ENCODE measurements around the gene NBAS. TPM values are rescaled to one million over a fixed set of nuclear protein-coding genes. Genes with fewer than 3 reads are reported as not detected.

Gene NBAS
- total and polyA plus RNA-seq, 2 of the 4 experiments (the other 2 are of a cell fraction) = 22.3 to 105 TPM

DNA sequence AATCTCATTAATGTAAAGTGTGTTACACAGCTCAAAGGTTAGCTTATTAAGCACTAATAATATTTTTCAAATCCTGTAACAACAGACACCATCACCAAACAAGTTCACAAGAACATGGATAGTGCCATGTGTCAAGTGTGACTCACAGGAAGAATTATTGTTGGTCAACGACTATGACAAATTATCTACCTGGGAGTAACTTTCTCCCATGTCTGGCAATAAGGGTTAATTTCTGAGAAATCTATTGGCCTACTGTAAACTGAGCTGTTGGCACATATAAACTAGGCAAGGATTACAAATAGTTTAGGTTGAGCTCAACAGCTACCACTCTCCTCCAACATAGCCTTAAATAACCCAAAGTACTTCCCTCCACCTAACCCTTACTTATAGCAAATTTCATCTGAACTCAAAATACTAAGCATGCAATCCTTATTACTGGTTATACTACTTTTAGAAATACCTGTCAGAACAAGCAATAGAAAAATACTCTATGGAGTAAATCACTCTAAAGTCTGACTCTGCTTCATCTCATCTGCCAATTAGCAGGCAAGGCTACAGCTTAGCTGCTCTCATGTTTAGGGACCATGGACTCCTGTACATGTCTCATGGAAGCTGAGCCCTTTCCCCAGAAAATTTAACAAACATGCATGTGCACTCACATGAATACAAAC lies 223.0 kb downstream of the NBAS start:
- Histone ChIP-seq H2AK5ac (ENCODE audit: low read depth, low read length) (no peak overlapping the region), H3K36me3 (ENCODE audit: control insufficient read depth, insufficient read depth, low read length) (no peaks in the 10 kb centered on the region), H3K18ac (ENCODE audit: low read depth, low read length) (no peak overlapping the region), H3K4ac (ENCODE audit: low read depth, low read length) (no peak overlapping the region), H3K56ac (ENCODE audit: extremely low read depth, insufficient read depth, low read length) (no peak overlapping the region), H4K5ac (ENCODE audit: low read depth, low read length) (no peak overlapping the region), H2AK9ac (replicated peaks; ENCODE audit: low read depth, low read length, poor library complexity) (no peak overlapping the region), H3K4me3 (ENCODE audit: insufficient read depth, low read depth, low read length) (no peak overlapping the region), H3K4me1 (ENCODE audit: control insufficient read depth, insufficient read depth, low read length) (no peaks in the 10 kb centered on the region), H4K20me1 (ENCODE audit: insufficient read depth, low read length) (no peaks in the 10 kb centered on the region), H3K9ac (ENCODE audit: low read depth, low read length) (no peak overlapping the region), H2AFZ (replicated peaks; ENCODE audit: low read length, poor library complexity) (no peak overlapping the region), H3K79me1 (ENCODE audit: low read depth in 1 of 2, low read length in 2 of 2) (peaks cover 3 to 4% of the 10 kb centered on the region in 2 experiments; a peak in 2 of 4 replicates), H3K14ac (replicated peaks; ENCODE audit: low read depth, low read length) (no peak overlapping the region), H3K9me3 (ENCODE audit: control insufficient read depth, insufficient read depth, low read length) (no peaks in the 10 kb centered on the region), H3K23ac (ENCODE audit: low read depth, low read length) (no peak overlapping the region), H3K27ac (ENCODE audit: insufficient read depth, low read length) (no peak overlapping the region), H4K8ac (ENCODE audit: low read depth in 2 of 2, low read length in 2 of 2) (no peak overlapping the region), H4K91ac (ENCODE audit: insufficient read depth, low read depth, low read length) (no peak overlapping the region), H2BK120ac (ENCODE audit: low read depth, low read length) (no peak overlapping the region), H3K27me3 (ENCODE audit: control insufficient read depth, insufficient read depth, low read length) (no peaks in the 10 kb centered on the region), H2BK20ac (ENCODE audit: low read depth, low read length) (no peak overlapping the region), H3K9me1 (ENCODE audit: insufficient read depth, low read length) (no peaks in the 10 kb centered on the region), H2BK15ac (ENCODE audit: low read depth, low read length) (no peak overlapping the region), H2BK5ac (ENCODE audit: low read depth, low read length, poor library complexity, severe bottlenecking) (no peak overlapping the region), H3K4me2 (ENCODE audit: low read depth, low read length) (no peak overlapping the region)
- BruUV-seq (replicated peaks) = no TSS peak
- TF ChIP-seq, protein P1, sequence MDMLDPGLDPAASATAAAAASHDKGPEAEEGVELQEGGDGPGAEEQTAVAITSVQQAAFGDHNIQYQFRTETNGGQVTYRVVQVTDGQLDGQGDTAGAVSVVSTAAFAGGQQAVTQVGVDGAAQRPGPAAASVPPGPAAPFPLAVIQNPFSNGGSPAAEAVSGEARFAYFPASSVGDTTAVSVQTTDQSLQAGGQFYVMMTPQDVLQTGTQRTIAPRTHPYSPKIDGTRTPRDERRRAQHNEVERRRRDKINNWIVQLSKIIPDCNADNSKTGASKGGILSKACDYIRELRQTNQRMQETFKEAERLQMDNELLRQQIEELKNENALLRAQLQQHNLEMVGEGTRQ (IDR thresholded peaks at IDR 0.05; ENCODE audit: low read depth, low read length) = no peak
- TF ChIP-seq RAD21 (IDR thresholded peaks at IDR 0.05; ENCODE audit: low read length) = no peak
- no peak for TF ChIP-seq MAFK (IDR thresholded peaks at IDR 0.05; ENCODE audit: low read depth, low read length)
- no peak for TF ChIP-seq RFX5 (IDR thresholded peaks at IDR 0.05; ENCODE audit: low read depth, low read length)
- TF ChIP-seq MAZ (IDR thresholded peaks at IDR 0.05; ENCODE audit: borderline replicate concordance, low read depth, low read length) = no peak
- no peak for TF ChIP-seq FOS (IDR thresholded peaks at IDR 0.05; ENCODE audit: low read depth, low read length)
- no peak for TF ChIP-seq NFE2L2 (IDR thresholded peaks at IDR 0.05; ENCODE audit: low read depth, low read length)
- no peak for TF ChIP-seq POLR2A (IDR thresholded peaks at IDR 0.05; ENCODE audit: low read depth, low read length)
- no peak for TF ChIP-seq CHD1 (IDR thresholded peaks at IDR 0.05; ENCODE audit: low read depth, low read length)
- TF ChIP-seq, protein P2, sequence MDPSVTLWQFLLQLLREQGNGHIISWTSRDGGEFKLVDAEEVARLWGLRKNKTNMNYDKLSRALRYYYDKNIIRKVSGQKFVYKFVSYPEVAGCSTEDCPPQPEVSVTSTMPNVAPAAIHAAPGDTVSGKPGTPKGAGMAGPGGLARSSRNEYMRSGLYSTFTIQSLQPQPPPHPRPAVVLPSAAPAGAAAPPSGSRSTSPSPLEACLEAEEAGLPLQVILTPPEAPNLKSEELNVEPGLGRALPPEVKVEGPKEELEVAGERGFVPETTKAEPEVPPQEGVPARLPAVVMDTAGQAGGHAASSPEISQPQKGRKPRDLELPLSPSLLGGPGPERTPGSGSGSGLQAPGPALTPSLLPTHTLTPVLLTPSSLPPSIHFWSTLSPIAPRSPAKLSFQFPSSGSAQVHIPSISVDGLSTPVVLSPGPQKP (IDR thresholded peaks at IDR 0.05; ENCODE audit: borderline replicate concordance, low read depth, low read length) = no peak
- no peak for TF ChIP-seq RCOR1 (IDR thresholded peaks at IDR 0.05; ENCODE audit: insufficient replicate concordance, low read length)
- TF ChIP-seq CEBPB (IDR thresholded peaks at IDR 0.05; ENCODE audit: low read depth, low read length) = no peak
- no peak for TF ChIP-seq MXI1 (IDR thresholded peaks at IDR 0.05; ENCODE audit: borderline replicate concordance, low read depth, low read length)
- TF ChIP-seq SMC3 (IDR thresholded peaks at IDR 0.05; ENCODE audit: low read depth, low read length) = no peak
- no peak for TF ChIP-seq BHLHE40 (IDR thresholded peaks at IDR 0.05; ENCODE audit: low read depth, low read length)
- TF ChIP-seq, protein P3, sequence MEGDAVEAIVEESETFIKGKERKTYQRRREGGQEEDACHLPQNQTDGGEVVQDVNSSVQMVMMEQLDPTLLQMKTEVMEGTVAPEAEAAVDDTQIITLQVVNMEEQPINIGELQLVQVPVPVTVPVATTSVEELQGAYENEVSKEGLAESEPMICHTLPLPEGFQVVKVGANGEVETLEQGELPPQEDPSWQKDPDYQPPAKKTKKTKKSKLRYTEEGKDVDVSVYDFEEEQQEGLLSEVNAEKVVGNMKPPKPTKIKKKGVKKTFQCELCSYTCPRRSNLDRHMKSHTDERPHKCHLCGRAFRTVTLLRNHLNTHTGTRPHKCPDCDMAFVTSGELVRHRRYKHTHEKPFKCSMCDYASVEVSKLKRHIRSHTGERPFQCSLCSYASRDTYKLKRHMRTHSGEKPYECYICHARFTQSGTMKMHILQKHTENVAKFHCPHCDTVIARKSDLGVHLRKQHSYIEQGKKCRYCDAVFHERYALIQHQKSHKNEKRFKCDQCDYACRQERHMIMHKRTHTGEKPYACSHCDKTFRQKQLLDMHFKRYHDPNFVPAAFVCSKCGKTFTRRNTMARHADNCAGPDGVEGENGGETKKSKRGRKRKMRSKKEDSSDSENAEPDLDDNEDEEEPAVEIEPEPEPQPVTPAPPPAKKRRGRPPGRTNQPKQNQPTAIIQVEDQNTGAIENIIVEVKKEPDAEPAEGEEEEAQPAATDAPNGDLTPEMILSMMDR (conservative IDR thresholded peaks at IDR 0.05; ENCODE audit: low read depth, low read length) = no peak
- in situ Hi-C loops (cut with MboI; ENCODE audit: low sequenced_read_pairs) (no loop called here), dilution Hi-C loops (cut with HindIII; ENCODE audit: low sequenced_read_pairs, unreplicated experiment) (no loop called here), intact Hi-C loops (cut with micrococcal nuclease) (no loop called here)
- no peak for ATAC-seq (ENCODE audit: low read depth)
- CTCF ChIA-PET = interaction anchor here (0.5 to 1.0 kb wide), 2 partner anchors 9 to 172 kb away, joined by 3 to 4 read pairs; no protein-coding TSS in a partner anchor
- POLR2A ChIA-PET (ENCODE audit: unreplicated experiment) = no interaction called here
- no CpG with 5 or more reads among the region's 1 CpG for WGBS, 2 experiments (ENCODE audit: extremely low coverage in 2 of 2, insufficient read length in 1 of 2)
- DNase-seq = no peak

Data from IMR-90 (cell line).